Neural cell (in vitro differentiated cells): Measurements from ENCODE around the gene FAM229A. TPM values are rescaled to one million over a fixed set of nuclear protein-coding genes. Genes with fewer than 3 reads are reported as not detected.
"Not testable (repeated sequence)": the region's sequence is repeated elsewhere in the genome, so short reads cannot be mapped to it uniquely, and the experiment has no call there.

Experiments used
- H2AFZ ChIP-seq: fragments of 200-600, 300-800 bp; sonication (generic), shearing (Covaris generic); 2 replicates; pipeline ENCODE4 v1.6.0; 2014; ENCODE audit warnings: low read depth, mild to moderate bottlenecking, antibody characterized with exemption, low read length, moderate library complexity
- H3F3A ChIP-seq: fragments of 200-600 bp; shearing (Covaris generic); 2 replicates; pipeline ENCODE4 v1.6.1; 2016; ENCODE audit warnings: mild to moderate bottlenecking, moderate library complexity, mixed read lengths, antibody characterized with exemption, low read length; ENCODE audit not compliant: insufficient read depth, poor library complexity, severe bottlenecking
- H3K27ac ChIP-seq: fragments of 200-600, 300-800 bp; sonication (generic), shearing (Covaris generic); 2 replicates; pipeline ENCODE4 v1.5.1; 2014; ENCODE audit warnings: mild to moderate bottlenecking, low read length, moderate library complexity
- H3K27me3 ChIP-seq: fragments of 300-800, 200-600 bp; sonication (generic), shearing (Covaris generic); 2 replicates; pipeline ENCODE4 v1.6.0; 2014; ENCODE audit warnings: mild to moderate bottlenecking, low read depth, low read length, moderate library complexity; ENCODE audit not compliant: insufficient read depth
- H3K36me3 ChIP-seq: fragments of 300-800, 200-600 bp; sonication (generic), shearing (Covaris generic); 2 replicates; pipeline ENCODE4 v1.5.1; 2014; ENCODE audit warnings: mild to moderate bottlenecking, antibody characterized with exemption, low read length, moderate library complexity; ENCODE audit not compliant: insufficient read depth
- H3K4me2 ChIP-seq: fragments of 300-800, 200-600 bp; sonication (generic), shearing (Covaris generic); 2 replicates; pipeline ENCODE4 v1.6.0; 2014; ENCODE audit warnings: mild to moderate bottlenecking, low read length
- H3K4me3 ChIP-seq: fragments of 300-800, 200-600 bp; sonication (generic), shearing (Covaris generic); 2 replicates; pipeline ENCODE4 v1.5.1; 2014; ENCODE audit warnings: mild to moderate bottlenecking, low read length, moderate library complexity
- H3K79me2 ChIP-seq: fragments of 200-600 bp; shearing (Covaris generic); replicated peaks from 2 replicates; pipeline ENCODE4 v1.6.0; 2014; ENCODE audit warnings: mild to moderate bottlenecking, low read length, moderate library complexity; ENCODE audit not compliant: insufficient read depth
- H3K9ac ChIP-seq: fragments of 300-800, 200-600 bp; sonication (generic), shearing (Covaris generic); 2 replicates; pipeline ENCODE4 v1.6.1; 2016; ENCODE audit warnings: mild to moderate bottlenecking, low read length, mixed read lengths
- H3K9me2 ChIP-seq: fragments of 200-600 bp; shearing (Covaris generic); 2 replicates; pipeline ENCODE4 v1.6.1; 2016; ENCODE audit warnings: mild to moderate bottlenecking, low read length, mixed read lengths; ENCODE audit not compliant: insufficient read depth
- H3K9me3 ChIP-seq: fragments of 200-600, 300-800 bp; sonication (generic), shearing (Covaris generic); 2 replicates; pipeline ENCODE4 v1.6.1; 2016; ENCODE audit warnings: mild to moderate bottlenecking, mixed run types, low read length, moderate library complexity, mixed read lengths
- H4K20me1 ChIP-seq: fragments of 200-600 bp; shearing (Covaris generic); 2 replicates; pipeline ENCODE4 v1.6.1; 2016; ENCODE audit warnings: mild to moderate bottlenecking, mixed run types; ENCODE audit not compliant: insufficient read depth
- MXI1 ChIP-seq: fragments of 450-650 bp; conservative IDR thresholded peaks from 2 replicates; pipeline ENCODE4 v1.6.1; 2014; ENCODE audit warnings: antibody characterized with exemption, mild to moderate bottlenecking; ENCODE audit not compliant: poor library complexity, severe bottlenecking
- POLR2AphosphoS5 ChIP-seq: IDR thresholded peaks from 2 replicates; pipeline ENCODE4 v1.6.1; 2012
- RAD21 ChIP-seq: fragments of 450-650 bp; conservative IDR thresholded peaks from 2 replicates; pipeline ENCODE4 v1.6.1; 2014; ENCODE audit warnings: antibody characterized with exemption, mild to moderate bottlenecking, moderate library complexity
- REST ChIP-seq: IDR thresholded peaks from 2 replicates; pipeline ENCODE4 v1.6.1; 2012; ENCODE audit warnings: borderline replicate concordance
- SMC3 ChIP-seq: fragments of 450-650 bp; conservative IDR thresholded peaks from 2 replicates; pipeline ENCODE4 v1.6.1; 2014; ENCODE audit warnings: antibody characterized with exemption, mild to moderate bottlenecking, moderate library complexity; ENCODE audit not compliant: poor library complexity
- polyA plus RNA-seq: library from polyadenylated mRNA; depleted of rRNA; stranded (reverse); fragments of >200 nt; gene quantifications from 2 replicates; pipeline ENCODE4 v1.2.3, GENCODE V29; 2014
- TF ChIP-seq, protein P1 (sequence below): fragments of 450-650 bp; IDR thresholded peaks from 2 replicates; pipeline ENCODE4 v1.5.1; 2014; ENCODE audit warnings: antibody characterized with exemption, mild to moderate bottlenecking, moderate library complexity; ENCODE audit not compliant: poor library complexity, severe bottlenecking

Gene FAM229A
- polyA plus RNA-seq, 1 donor from 2014 or later = 6.1 TPM

DNA sequence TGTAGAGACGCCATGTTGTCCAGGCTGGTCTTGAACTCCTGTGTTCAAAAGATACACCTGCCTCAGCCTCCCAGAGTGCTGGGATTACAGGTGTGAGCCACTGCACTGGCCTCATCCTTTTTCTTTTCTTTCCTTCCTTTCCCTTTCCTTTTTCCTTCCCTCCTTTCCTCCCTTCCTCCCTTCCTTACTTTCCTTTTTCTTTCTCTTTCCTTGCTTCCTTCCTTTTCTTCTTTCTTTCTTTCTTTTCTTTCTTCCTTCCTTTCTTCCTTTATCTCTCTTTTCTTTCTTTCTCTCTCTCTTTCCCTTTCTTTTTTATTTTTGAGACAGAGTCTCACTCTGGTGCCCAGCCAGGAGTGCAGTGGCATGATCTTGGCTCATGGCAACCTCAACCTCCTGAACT lies 5.8 kb downstream of the FAM229A start (continued):
- TF ChIP-seq, protein P1, sequence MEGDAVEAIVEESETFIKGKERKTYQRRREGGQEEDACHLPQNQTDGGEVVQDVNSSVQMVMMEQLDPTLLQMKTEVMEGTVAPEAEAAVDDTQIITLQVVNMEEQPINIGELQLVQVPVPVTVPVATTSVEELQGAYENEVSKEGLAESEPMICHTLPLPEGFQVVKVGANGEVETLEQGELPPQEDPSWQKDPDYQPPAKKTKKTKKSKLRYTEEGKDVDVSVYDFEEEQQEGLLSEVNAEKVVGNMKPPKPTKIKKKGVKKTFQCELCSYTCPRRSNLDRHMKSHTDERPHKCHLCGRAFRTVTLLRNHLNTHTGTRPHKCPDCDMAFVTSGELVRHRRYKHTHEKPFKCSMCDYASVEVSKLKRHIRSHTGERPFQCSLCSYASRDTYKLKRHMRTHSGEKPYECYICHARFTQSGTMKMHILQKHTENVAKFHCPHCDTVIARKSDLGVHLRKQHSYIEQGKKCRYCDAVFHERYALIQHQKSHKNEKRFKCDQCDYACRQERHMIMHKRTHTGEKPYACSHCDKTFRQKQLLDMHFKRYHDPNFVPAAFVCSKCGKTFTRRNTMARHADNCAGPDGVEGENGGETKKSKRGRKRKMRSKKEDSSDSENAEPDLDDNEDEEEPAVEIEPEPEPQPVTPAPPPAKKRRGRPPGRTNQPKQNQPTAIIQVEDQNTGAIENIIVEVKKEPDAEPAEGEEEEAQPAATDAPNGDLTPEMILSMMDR = no peak
- no peak for TF ChIP-seq RAD21

- H3K27me3 ChIP-seq = not testable (repeated sequence)
Observed at GRCh38 chr1:32355778-32356177, 6.5 kb downstream of the FAM229A start.

GRCh38 chr1:32353886-32354570 lies 8.3 kb downstream of the FAM229A start:
- Histone ChIP-seq H3K27me3 (no peaks in the 10 kb centered on the region), H2AFZ (no peak overlapping the region)

More at GRCh38 chr1:32355778-32356177, 6.5 kb downstream of the FAM229A start:
- not testable (repeated sequence) for H3K4me2 ChIP-seq, H3K4me3 ChIP-seq, H3K79me2 ChIP-seq, H3K36me3 ChIP-seq, H3F3A ChIP-seq, H3K9ac ChIP-seq, H4K20me1 ChIP-seq, H2AFZ ChIP-seq, H3K9me3 ChIP-seq, H3K27ac ChIP-seq, H3K9me2 ChIP-seq

More at GRCh38 chr1:32353886-32354570, 8.3 kb downstream of the FAM229A start:
- Histone ChIP-seq H3K9ac (no peak overlapping the region), H3F3A (no peaks in the 10 kb centered on the region), H3K36me3 (no peaks in the 10 kb centered on the region), H3K4me2 (no peak overlapping the region), H3K4me3 (no peak overlapping the region), H3K27ac (no peak overlapping the region), H4K20me1 (no peaks in the 10 kb centered on the region), H3K79me2 (no peaks in the 10 kb centered on the region), H3K9me2 (no peaks in the 10 kb centered on the region), H3K9me3 (no peaks in the 10 kb centered on the region)
- TF ChIP-seq POLR2AphosphoS5 (no peak), MXI1 (no peak), REST (no peak), SMC3 (no peak)
